Activated T-helper 1 cell treated with anti-CD3 and anti-CD28 coated beads, Interleukin-12 subunit alpha, Interleukin-12 subunit beta, Interleukin-2, Interleukin-4 antibody, amounts not matched to agents 30 ng/mL and 10 ng/mL and 1 ng/mL, durations not matched to agents 14 hours and 24 hours and 36 hours (primary cell): ENCODE measurements around the gene PNPLA2. TPM values are rescaled to one million over a fixed set of nuclear protein-coding genes. Genes with fewer than 3 reads are reported as not detected.
A peak's percentile ranks its signal among the peaks of the same experiment; 100 is the strongest.

Source experiments
- DNase-seq: peaks from one replicate; pipeline ENCODE4 v3.0.0; 2021; ENCODE audit warnings: low spot score
- H3K27ac Mint-ChIP-seq: one replicate; pipeline ENCODE4 v1.8.0; 2021; ENCODE audit warnings: mild to moderate bottlenecking, mixed read lengths
- H3K27me3 Mint-ChIP-seq: one replicate; pipeline ENCODE4 v1.8.0; 2022; ENCODE audit warnings: mild to moderate bottlenecking, moderate library complexity, mixed read lengths; ENCODE audit not compliant: insufficient read depth
- H3K36me3 Mint-ChIP-seq: one replicate; pipeline ENCODE4 v1.8.0; 2021; ENCODE audit warnings: low read depth, mixed read lengths
- H3K4me1 Mint-ChIP-seq: one replicate; pipeline ENCODE4 v1.8.0; 2021; ENCODE audit warnings: low read depth, mixed read lengths
- H3K4me3 Mint-ChIP-seq: one replicate; pipeline ENCODE4 v1.8.0; 2021; ENCODE audit warnings: mild to moderate bottlenecking, moderate library complexity, mixed read lengths
- H3K9me3 Mint-ChIP-seq: one replicate; pipeline ENCODE4 v1.8.0; 2021; ENCODE audit warnings: mixed read lengths
- intact Hi-C: fragments of 100-400 bp; cut with micrococcal nuclease; formaldehyde crosslinking; loops from one replicate; pipeline ENCODE4 v1.15.1; 2024
- total RNA-seq: library from RNA; stranded (reverse); gene quantifications from 2 replicates; pipeline ENCODE4 v1.2.3, GENCODE V29; 2022

Gene PNPLA2
- total RNA-seq, 1 donor from 2014 or later = 63.3 TPM

GRCh38 chr11:845872-846495 is 27.3 kb downstream of the PNPLA2 start:
- H3K27me3 Mint-ChIP-seq = peaks cover 2% of the 10 kb centered on the region
- intact Hi-C loops = loop anchor here (5.0 kb wide), 1 partner anchor 81 kb away; the partner anchor contains the start of gene AP2A2
- H3K4me3 Mint-ChIP-seq = no peak overlapping the region
- peaks cover 9% of the 10 kb centered on the region for H3K4me1 Mint-ChIP-seq
- H3K36me3 Mint-ChIP-seq = peaks cover 3% of the 10 kb centered on the region
- DNase-seq = no peak
- no peak overlapping the region for H3K27ac Mint-ChIP-seq
- no peaks in the 10 kb centered on the region for H3K9me3 Mint-ChIP-seq

DNA sequence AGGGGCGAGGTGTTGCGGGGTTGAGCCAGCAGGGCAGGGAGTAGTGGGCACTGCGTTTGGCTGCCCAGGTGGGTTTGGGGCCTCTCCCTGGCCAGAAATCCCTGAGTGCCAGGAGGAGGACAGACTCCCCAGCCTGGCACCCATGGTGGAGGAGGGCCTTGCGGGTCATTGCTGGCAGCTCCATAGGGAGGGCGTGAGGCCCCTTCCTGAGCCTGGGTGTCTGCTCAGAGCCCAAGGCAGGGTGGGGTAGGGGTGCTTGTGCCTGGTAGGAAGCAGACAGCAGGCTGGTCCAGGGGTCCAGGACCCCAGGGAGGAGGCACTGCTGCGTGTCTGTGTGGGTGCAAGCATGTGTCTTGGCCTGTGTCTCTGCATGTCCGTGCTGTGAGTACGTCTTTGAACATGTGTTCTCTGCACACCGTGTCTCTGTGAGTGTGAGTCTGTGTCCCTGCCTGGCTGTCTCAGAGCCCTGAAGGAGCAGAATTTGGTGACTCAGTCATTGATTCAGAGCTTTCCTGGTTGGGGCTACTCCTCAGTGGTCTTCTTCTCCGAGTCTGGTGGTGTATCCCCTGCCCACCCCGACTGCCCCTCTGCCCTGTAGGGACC is 27.9 kb downstream of the PNPLA2 start:
- no peak overlapping the region for H3K4me3 Mint-ChIP-seq
- no peaks in the 10 kb centered on the region for H3K9me3 Mint-ChIP-seq
- peaks cover 2% of the 10 kb centered on the region for H3K27me3 Mint-ChIP-seq
- peaks cover 5% of the 10 kb centered on the region for H3K4me1 Mint-ChIP-seq
- intact Hi-C loops = loop anchor here (5.0 kb wide), 1 partner anchor 81 kb away; the partner anchor contains the start of gene AP2A2
- no peaks in the 10 kb centered on the region for H3K36me3 Mint-ChIP-seq
- peak overlapping the region; percentile 48 for H3K27ac Mint-ChIP-seq
- DNase-seq = no peak

DNA sequence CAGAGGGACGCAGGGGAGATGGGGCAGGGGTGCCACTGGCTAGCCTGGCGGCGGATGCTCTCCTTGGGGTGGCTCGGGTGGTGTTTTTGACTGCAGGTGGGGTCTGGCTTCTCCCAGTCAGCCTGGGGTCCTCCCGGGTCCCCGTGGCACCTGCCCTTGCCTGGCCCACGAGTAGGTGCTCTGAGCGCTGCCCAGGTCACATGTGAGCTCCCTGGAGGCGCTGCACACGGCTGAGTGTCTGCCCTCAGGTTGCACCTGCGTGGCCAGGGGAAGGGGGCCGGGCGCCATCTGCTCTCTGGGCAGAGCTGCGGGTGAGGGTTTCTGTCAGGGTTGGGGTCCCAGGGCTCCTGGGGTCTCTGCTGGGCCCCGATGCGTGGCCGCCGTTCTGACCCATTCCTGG is 29.2 kb downstream of the PNPLA2 start:
- Mint-ChIP-seq H3K4me3 (no peak overlapping the region), H3K27ac (no peak overlapping the region), H3K4me1 (peaks cover 5% of the 10 kb centered on the region), H3K36me3 (no peaks in the 10 kb centered on the region), H3K9me3 (no peaks in the 10 kb centered on the region), H3K27me3 (peaks cover 4% of the 10 kb centered on the region)
- intact Hi-C loops = loop anchor here (1.0 to 5.0 kb wide), 3 partner anchors 17 to 203 kb away; partner anchors contain the start of gene AP2A2
- DNase-seq = no peak

GRCh38 chr11:848380-848931 is 29.7 kb downstream of the PNPLA2 start:
- peak; percentile 60 for DNase-seq
- Mint-ChIP-seq H3K36me3 (no peaks in the 10 kb centered on the region), H3K9me3 (no peaks in the 10 kb centered on the region), H3K27ac (no peak overlapping the region), H3K4me3 (peak overlapping the region; percentile 37), H3K27me3 (peaks cover 4% of the 10 kb centered on the region), H3K4me1 (peaks cover 4% of the 10 kb centered on the region)
- intact Hi-C loops = loop anchor here (1.0 to 5.0 kb wide), 3 partner anchors 18 to 203 kb away; partner anchors contain the start of gene AP2A2

- Mint-ChIP-seq H3K4me1 (no peaks in the 10 kb centered on the region), H3K27me3 (peaks cover 4% of the 10 kb centered on the region), H3K4me3 (peak overlapping the region; percentile 61), H3K9me3 (no peaks in the 10 kb centered on the region), H3K36me3 (no peaks in the 10 kb centered on the region), H3K27ac (no peak overlapping the region)
- no peak for DNase-seq
- intact Hi-C loops = loop anchor here (2.0 to 5.0 kb wide), 2 partner anchors 18 to 78 kb away; partner anchors contain the start of gene AP2A2
These were observed 30.6 kb downstream of the PNPLA2 start for GRCh38 chr11:849104-849824.

DNA sequence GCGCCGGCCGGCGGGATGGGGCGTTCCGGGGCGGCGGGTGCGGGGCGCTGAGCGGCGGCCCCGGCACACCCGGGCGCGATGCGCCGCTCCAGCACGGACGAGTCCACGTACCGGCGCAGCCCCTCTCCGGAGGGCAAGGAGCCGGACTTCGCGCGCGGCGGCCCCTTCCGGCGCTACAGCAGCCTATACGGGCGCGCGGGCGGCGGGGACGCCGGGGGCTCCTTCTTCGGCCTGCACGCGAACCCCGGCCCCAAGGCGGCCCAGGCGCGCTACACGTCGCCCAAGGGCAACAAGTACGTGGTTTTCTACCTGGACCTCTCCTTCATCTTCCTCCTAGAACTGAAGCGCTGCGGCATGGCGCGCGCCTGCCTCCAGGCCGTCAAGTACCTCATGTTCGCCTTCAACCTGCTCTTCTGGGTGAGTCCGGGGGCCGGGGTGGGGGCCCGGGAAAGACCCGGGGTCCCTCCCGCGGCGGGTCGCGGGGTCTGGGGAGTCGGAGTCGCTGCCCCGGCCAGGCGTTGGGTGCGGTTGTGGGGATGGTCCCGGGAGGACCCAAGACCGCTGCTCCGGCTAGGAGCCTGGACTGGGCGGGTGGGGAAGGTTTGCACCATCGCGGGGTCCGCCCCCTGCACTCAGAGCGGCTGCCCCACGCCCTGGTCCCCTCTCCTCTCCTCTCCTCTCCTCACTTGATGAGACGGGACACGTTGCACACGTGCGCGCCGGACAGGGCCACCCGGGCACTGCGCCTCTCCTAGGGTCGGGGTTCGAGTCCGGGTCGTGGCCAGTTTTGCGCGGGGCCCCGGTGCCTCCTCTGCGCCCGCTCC is 31.4 kb downstream of the PNPLA2 start:
- intact Hi-C loops = loop anchor here (2.0 to 5.0 kb wide), 2 partner anchors 19 to 77 kb away; partner anchors contain the start of gene AP2A2

GRCh38 chr11:850775-851763 is 32.4 kb downstream of the PNPLA2 start:
- Mint-ChIP-seq H3K27me3 (peaks cover 4% of the 10 kb centered on the region), H3K9me3 (no peaks in the 10 kb centered on the region), H3K4me1 (no peaks in the 10 kb centered on the region), H3K36me3 (no peaks in the 10 kb centered on the region), H3K4me3 (no peak overlapping the region), H3K27ac (no peak overlapping the region)
- intact Hi-C loops = no loop called here
- DNase-seq = no peak

More for the DNA sequence above, 31.4 kb downstream of the PNPLA2 start:
- H3K4me1 Mint-ChIP-seq = no peaks in the 10 kb centered on the region
- H3K4me3 Mint-ChIP-seq = no peak overlapping the region
- H3K9me3 Mint-ChIP-seq = no peaks in the 10 kb centered on the region
- no peak for DNase-seq
- H3K36me3 Mint-ChIP-seq = no peaks in the 10 kb centered on the region
- peaks cover 4% of the 10 kb centered on the region for H3K27me3 Mint-ChIP-seq
- no peak overlapping the region for H3K27ac Mint-ChIP-seq

DNA sequence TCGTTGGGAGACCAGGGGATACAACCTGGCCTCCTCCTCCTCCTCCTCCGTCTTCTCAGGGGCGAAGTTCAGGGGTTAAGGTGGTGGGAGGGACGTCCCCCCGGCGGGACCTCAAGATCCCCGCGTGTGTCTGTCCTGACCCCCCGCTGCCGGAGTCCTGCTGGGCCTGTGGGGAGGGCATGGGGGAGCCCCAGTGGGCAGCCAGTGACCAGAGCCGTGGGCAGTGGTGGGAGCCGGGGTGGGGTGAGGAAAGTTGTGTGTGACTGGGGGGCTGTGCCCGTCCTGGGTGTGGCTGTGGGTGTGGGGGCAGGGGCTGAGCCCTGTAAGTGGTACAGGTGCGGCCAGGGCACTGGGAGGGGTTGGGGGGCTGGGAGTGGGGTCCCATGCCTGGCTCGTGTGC is 34.0 kb downstream of the PNPLA2 start:
- intact Hi-C loops = no loop called here
- Mint-ChIP-seq H3K27ac (no peak overlapping the region), H3K9me3 (no peaks in the 10 kb centered on the region), H3K4me1 (no peaks in the 10 kb centered on the region), H3K4me3 (no peak overlapping the region), H3K36me3 (no peaks in the 10 kb centered on the region), H3K27me3 (peaks cover 2% of the 10 kb centered on the region)
- no peak for DNase-seq

DNA sequence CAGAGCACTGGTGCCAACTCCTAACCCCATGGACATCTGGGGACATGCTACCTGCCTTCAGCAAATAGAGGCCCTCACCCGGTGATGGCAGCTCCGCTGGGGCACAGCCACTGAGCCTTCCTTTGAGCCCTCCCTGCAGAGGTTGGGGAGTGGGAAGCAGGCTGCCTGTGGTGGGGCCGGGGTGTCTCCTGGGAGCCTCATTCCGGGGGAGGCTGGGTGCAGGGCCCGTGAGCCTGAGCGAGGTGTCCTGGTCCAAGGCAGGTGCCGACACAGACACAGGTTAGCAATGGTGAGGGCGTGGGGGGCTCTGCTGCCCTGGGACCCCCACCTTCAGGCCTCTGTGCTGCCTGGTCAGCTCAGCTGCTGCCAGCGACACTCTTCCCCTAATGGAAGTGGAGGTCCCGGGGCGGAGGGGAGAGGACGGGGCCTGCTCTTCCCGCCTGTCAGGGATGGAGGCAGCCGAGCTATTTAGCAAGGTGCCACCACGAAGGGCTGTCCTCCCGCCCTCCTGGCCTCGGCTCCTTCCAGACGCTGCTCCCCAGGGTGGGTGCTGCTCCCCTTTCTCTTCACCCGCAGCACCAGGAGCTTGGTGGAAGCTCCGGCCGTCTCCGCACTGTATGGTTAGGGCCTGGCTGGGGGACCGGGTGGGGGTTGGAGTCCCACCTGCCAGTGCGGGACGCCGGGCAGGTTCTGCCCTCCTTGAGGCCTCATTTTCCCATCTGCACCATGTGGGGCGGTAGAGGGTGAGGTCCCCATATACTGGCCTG is 35.2 kb downstream of the PNPLA2 start:
- Mint-ChIP-seq H3K4me1 (no peaks in the 10 kb centered on the region), H3K27me3 (peaks cover 2% of the 10 kb centered on the region), H3K4me3 (no peak overlapping the region), H3K9me3 (no peaks in the 10 kb centered on the region), H3K27ac (no peak overlapping the region), H3K36me3 (no peaks in the 10 kb centered on the region)
- intact Hi-C loops = no loop called here
- no peak for DNase-seq

GRCh38 chr11:854601-855329 is 36.1 kb downstream of the PNPLA2 start:
- intact Hi-C loops = no loop called here
- no peak overlapping the region for H3K4me3 Mint-ChIP-seq
- peaks cover 2% of the 10 kb centered on the region for H3K27me3 Mint-ChIP-seq
- no peak overlapping the region for H3K27ac Mint-ChIP-seq
- no peaks in the 10 kb centered on the region for H3K36me3 Mint-ChIP-seq
- H3K4me1 Mint-ChIP-seq = no peaks in the 10 kb centered on the region
- no peaks in the 10 kb centered on the region for H3K9me3 Mint-ChIP-seq
- no peak for DNase-seq
